ENCODE measurements around the gene PTTG1IP. TPM values are rescaled to one million over a fixed set of nuclear protein-coding genes. Genes with fewer than 3 reads are reported as not detected.

PTTG1IP gene
- total RNA-seq, 6 experiments from 2014 or later: 54.3 to 195 (median 140) TPM

DNA sequence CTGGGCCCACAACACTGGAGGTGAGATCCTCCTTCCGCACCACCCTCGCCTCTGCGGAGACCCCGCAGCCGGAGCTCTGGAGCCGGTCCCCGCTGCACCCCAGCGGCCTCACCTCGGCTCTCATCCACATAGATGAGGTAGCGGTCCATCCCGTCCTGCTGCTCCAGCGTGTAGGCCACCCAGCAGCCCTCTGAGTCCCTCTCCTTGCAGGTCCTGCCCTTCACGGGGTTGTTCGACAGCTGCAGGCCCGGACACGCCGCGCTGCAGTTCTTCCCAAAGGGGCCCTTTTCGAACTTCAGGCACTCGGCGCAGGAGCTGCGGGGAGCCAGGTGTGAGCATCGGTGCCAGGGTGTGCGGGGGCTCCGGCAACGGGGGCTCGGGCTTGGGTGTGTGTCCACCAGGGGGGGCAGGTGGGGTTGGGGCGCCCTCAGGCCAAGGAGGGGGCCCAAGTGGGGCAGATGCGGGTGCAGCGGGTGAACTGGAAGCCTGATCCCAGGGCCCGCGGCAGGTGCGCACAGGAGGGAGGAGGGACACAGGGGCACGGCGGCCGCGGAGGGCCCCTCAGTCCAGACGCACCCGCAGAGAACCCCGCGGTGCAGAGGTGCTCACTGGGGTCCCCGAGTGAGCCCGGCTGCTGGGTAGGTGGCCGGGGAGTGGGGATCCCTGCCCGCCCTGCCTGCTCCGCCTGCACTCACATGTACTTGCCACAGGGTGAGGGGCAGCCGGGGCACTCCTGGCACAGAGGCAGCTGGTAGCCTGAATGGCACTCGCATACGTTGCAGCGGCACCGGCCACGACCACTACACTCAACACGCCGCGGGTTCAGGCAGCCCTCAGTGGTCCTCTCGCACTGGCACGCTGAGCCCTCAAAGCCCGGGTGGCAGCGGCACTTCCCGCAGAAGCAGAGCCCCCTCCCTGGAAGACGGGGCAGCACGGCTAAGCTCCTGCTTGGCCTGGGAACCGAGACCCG lies 15.4 kb upstream of the PTTG1IP start:
- no peak overlapping the region for H3K4me3 ChIP-seq
- WGBS (ENCODE audit: insufficient coverage, low coverage, low lambda C conversion rate, missing lambda C conversion rate): 94% methylated on average over 20 of the region's 64 CpGs

DNA sequence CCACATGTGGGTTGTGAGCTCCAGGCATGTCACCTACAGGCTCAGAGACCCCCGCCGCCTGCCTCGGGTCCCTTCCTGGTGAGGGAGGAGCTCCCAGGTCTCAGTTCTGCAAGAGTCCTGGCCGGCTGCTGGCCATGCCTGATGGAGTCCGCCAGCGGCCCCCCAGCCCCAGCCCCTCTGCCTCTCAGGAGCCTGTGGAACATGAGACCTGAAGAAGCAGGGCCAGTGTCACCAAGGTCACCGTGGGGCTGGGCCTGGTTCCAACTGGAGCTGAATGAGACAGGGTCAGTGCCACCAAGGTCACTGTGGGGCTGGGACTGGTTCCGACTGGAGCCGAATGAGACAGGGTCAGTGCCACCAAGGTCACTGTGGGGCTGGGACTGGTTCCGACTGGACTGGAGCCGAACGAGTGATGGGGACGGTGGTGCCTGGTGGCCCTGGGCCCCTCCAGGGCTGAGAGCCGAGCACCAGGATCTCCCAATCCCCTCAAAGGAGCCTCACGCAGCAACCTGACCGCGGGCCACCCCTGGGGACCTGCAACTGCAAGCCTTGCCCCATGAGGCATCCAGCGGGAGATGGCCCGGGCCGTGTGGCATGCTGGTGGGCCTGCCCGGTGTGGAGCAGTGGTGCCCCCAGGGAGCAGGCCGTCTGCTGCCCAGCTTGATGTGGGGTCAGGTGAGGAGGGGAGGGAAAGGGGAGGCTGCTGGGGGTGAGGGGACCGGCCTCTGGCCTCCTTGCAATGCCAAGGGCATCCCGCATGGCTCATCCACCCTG lies 14.5 kb upstream of the PTTG1IP start:
- TF ChIP-seq, protein P1, sequence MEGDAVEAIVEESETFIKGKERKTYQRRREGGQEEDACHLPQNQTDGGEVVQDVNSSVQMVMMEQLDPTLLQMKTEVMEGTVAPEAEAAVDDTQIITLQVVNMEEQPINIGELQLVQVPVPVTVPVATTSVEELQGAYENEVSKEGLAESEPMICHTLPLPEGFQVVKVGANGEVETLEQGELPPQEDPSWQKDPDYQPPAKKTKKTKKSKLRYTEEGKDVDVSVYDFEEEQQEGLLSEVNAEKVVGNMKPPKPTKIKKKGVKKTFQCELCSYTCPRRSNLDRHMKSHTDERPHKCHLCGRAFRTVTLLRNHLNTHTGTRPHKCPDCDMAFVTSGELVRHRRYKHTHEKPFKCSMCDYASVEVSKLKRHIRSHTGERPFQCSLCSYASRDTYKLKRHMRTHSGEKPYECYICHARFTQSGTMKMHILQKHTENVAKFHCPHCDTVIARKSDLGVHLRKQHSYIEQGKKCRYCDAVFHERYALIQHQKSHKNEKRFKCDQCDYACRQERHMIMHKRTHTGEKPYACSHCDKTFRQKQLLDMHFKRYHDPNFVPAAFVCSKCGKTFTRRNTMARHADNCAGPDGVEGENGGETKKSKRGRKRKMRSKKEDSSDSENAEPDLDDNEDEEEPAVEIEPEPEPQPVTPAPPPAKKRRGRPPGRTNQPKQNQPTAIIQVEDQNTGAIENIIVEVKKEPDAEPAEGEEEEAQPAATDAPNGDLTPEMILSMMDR (IDR thresholded peaks at IDR 0.05): no peak
- no peak for TF ChIP-seq POLR2A (IDR thresholded peaks at IDR 0.05)
- WGBS (ENCODE audit: insufficient coverage, low coverage, low lambda C conversion rate, missing lambda C conversion rate): 79% methylated on average over 5 of the region's 24 CpGs
- intact Hi-C loops (cut with DNase I): no loop called here
- DNase-seq: peak; percentile 43 to 75 (median 72)
- Histone ChIP-seq H3K4me3 (no peak overlapping the region), H3K36me3 (no peaks in the 10 kb centered on the region), H3K27ac (no peak overlapping the region), H3K4me1 (peaks cover 0 to 16% (median 8%) of the 10 kb centered on the region in 4 donors), H3K27me3 (no peaks in the 10 kb centered on the region), H3K9me3 (no peaks in the 10 kb centered on the region)
- ATAC-seq: peak; percentile 43 to 71 (median 62)

More for the DNA sequence above, 15.4 kb upstream of the PTTG1IP start:
- ATAC-seq (no peak), DNase-seq (peak in 2 of 3 donors; percentile 21 to 48)
- Histone ChIP-seq H3K27me3 (no peaks in the 10 kb centered on the region), H3K9me3 (no peaks in the 10 kb centered on the region), H3K36me3 (no peaks in the 10 kb centered on the region), H3K27ac (no peak overlapping the region), H3K4me1 (peaks cover 0 to 16% (median 8%) of the 10 kb centered on the region in 4 donors)
- TF ChIP-seq, protein P1 (IDR thresholded peaks at IDR 0.05): no peak
- TF ChIP-seq POLR2A (IDR thresholded peaks at IDR 0.05): no peak
- intact Hi-C loops (cut with DNase I): no loop called here

DNA sequence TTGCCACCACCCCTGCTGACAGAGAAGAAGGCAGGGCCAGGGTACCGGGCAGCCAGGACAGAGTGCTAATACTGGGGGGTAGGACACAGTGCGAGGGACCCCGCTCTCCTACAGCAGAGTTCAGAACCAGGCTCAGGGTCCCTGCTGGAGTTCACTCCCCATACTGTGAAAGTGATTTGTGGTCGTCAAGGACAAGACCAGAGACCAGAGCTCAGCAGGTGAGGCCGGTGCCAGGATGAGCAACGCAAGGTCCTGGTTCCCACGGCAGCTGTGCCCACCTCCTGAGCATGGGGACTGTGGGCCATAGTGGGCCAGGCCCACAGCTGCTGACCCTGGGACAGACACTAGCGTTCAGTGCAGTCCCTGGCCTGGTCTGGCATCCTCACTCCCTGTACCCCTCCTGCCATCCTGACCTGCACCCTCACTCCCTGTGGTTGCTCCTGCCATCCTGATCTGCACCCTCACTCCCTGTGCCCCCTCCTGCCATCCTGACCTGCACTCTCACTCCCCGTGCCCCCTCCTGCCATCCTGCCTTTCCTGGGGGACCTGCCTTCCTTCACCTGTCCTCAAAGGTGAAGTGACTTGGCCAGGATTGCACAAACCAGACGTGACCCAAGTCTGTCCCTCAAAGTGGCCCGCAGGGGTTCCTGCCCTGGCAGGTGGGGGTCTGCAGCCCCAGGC lies 13.8 kb upstream of the PTTG1IP start:
- no peaks in the 10 kb centered on the region for H3K36me3 ChIP-seq
- H3K27me3 ChIP-seq: no peaks in the 10 kb centered on the region
- peak; percentile 18 to 48 (median 41) for DNase-seq

More for the DNA sequence above, 13.8 kb upstream of the PTTG1IP start:
- intact Hi-C loops (cut with DNase I): no loop called here
- H3K4me3 ChIP-seq: no peak overlapping the region
- no peak overlapping the region for H3K27ac ChIP-seq
- H3K9me3 ChIP-seq: no peaks in the 10 kb centered on the region
- WGBS (ENCODE audit: insufficient coverage, low coverage, low lambda C conversion rate, missing lambda C conversion rate): 50% methylated on average over 1 of the region's 11 CpGs
- TF ChIP-seq, protein P1 (IDR thresholded peaks at IDR 0.05): no peak
- no peak for TF ChIP-seq POLR2A (IDR thresholded peaks at IDR 0.05)
- peaks cover 0 to 16% (median 8%) of the 10 kb centered on the region in 4 donors for H3K4me1 ChIP-seq
- no peak for ATAC-seq
